GM18505 (cell line): Measurements from ENCODE around the gene SLC8A3.
A peak's percentile ranks its signal among the peaks of the same experiment; 100 is the strongest.

Experiments used
- ATAC-seq: cut with Tn5 transposase; IDR thresholded peaks from one replicate; pipeline ENCODE4 v1.9.1; 2021; ENCODE audit not compliant: unreplicated experiment
- POLR2A ChIP-seq: IDR thresholded peaks from 4 replicates; pipeline ENCODE4 v1.6.1; 2011; ENCODE audit warnings: borderline replicate concordance; ENCODE audit not compliant: insufficient read depth, insufficient read length; ENCODE audit errors: extremely low read depth

SLC8A3 gene

DNA sequence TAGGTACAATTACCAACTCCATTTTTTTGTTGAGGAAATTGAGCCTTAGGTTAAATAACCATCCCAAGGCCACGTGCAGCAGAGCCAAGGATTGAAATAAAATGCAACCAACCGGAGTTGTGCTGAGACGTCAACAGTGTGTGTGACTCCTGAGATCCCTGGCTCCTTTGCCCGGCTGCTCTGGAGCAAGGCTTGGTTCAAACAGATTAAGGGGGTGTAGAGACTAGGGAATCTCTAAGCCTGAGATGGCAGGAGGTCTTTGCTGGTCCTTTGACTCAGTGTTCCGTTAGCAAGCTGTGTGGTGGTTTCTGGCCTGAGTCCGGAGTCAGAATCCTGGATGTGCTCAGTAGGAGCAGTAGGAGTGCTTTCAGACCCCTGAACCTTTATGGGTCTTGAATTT is 1.4 kb upstream of the SLC8A3 start:
- no peak for TF ChIP-seq POLR2A
- ATAC-seq = no peak

DNA sequence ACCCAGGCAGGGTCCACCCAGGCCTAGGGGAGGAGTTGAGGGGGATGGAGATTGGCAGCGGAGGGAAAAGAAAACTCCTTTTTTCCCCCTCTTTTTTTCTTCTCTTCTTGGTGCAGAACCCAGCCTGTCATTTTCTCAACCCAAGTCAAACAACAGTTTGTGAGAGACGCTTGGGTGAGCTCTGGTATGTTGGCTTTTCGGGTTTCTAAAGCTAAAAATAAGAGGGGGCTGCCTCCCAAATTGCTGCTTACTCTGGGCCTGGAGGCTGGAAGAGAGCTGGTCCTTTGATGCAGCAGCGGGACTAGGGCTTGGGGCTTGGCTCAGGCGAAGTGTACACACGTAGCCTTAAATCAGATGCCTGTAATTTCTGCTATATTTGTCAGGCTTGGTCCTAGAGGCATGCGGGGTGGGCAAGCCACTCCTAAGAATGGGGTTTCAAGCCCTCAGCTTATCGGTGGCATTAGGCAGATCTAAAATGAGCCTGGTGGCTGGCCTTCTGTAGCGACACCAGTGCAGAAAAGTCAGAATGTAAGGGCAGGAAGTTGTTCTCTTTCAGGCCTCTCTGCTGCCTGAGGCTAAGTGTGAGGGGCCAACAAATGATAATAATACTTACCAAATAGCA is 816 bp upstream of the SLC8A3 start:
- no peak for ATAC-seq
- no peak for TF ChIP-seq POLR2A

DNA sequence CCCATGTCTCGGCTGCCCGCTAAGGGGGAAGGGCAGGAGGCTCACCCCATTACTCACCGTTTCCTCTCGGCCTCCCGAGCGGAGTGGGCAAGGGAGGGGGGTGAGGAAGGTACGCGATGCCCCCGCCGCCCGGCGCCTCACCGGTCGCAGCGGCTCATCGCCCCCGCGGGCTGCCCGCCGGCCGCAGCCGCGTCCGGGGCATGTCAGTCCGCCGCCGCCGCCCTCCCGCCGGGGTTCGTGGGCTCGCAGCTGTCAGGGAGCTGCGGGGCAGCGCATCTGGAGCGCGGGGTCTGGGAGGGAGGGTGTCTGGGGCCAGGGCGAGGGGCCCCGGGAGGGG is 461 bp downstream of the SLC8A3 start:
- TF ChIP-seq POLR2A = no peak
- peak; percentile 20 for ATAC-seq

DNA sequence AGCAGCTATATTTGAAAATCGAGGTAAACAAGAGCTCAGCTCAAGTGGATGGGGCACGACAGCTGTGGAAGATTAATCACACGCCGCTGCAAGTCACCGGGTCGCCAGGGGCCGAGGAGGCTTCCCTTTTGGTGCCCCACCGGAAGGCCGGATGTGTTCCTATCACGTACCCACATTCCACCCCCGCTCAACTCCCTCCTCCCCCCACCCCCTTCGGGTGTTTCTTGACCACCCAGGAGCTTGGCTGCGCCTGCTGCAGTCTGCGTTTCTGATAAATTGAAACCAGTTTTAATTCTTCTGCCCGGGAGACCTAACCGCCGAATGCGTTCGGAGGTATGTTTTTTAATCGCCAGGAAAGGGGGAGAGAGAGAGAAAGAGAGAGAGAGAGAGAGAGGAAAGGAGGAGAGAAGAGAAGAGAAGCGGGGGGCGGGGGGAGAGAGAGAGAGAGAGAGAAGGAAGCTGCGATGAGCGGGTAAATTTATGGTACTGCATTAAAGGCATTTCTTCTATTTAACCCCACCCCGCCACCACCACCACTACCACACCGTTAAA is 1.8 kb downstream of the SLC8A3 start:
- peak; percentile 12 for TF ChIP-seq POLR2A
- no peak for ATAC-seq

DNA sequence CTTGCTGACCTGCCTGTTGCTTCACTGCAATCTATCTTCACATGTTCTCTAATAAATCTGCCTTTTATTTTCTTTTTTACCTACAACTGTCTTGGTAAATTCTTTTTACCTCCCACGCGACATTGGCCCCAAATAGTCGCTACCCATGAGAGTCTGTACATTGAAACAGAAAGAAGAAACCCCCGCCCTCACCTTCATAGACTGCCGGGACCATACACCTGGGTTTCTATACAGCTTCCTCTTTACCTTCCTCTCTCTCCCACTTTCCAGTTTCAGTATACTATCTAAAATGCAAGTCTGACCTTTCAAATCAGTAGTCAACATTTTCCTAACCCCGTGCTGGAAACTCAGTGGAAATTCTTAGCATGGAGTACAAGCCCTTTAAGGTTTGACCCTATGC is 4.8 kb downstream of the SLC8A3 start:
- TF ChIP-seq POLR2A = no peak
- no peak for ATAC-seq

DNA sequence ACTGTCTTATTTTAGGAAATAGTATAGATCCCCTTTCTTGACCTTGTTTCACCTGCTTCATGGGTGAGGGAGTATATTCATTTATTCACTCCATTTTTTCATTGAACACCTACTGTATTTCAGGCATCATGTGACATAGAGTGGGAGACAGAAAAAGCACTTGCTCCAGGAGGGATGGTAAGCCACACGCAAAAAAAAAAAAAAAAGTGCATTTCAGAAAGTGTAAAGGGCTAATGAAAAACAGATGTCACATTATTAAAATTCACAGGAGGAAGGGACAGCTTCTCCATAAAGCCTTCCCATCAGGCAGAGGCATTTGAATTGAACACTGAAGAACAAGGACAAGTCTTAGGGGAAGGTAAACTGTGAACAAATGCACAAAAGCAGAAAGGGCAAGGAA is 7.5 kb downstream of the SLC8A3 start:
- no peak for TF ChIP-seq POLR2A
- no peak for ATAC-seq

DNA sequence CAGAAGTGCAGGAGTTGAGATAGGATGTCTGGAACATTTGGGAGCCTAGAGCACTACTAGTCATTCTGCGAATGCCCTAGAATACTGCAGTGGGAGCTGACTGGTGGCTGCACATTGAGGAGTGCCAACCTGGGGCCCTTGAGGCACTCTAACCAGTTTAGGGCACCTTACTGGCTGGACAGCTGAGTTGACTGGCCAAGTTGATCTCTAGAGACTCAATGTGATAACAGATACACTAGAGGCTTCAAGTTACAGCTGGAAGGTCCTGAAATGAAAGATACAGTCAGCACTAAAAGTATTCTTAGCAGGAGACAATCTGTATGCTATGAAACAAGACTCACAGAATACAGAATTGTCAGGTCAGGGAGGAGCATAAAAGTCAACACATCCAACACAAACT is 8.0 kb downstream of the SLC8A3 start:
- TF ChIP-seq POLR2A = no peak

DNA sequence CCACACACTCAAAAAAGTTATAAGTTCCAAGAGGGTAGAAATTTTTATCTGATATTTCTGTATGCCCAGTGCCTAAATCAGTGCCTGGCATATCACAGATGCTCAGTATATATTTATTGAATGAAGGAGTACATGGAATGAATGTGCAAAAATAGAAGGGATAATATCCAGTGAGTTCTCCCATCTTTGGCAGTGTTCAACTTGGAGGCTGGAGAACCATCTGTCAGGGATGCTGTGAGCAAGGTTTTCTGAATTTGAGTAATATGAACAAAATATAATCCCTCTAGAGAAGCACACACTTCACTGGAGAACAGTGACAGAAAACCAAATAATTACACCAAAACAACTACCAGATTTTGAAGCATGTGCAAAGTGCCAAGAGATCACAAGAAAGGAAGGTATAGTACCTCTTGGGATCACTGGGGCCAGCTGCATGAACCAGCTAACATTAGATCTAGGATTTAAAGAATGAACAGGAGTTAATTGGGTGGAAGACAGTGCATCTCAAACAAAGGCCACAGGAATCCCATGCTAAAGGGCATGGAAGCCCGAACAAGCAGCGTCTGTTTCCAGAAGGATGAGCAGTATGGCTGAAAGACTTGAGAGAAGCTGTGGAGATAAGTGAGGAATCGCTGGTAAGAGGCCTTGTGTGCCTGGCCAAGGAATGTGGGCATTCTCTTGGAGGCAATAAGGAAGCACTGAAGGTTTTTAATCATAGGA is 11.5 kb downstream of the SLC8A3 start:
- no peak for ATAC-seq
- TF ChIP-seq POLR2A = no peak

More for the DNA sequence above, 8.0 kb downstream of the SLC8A3 start:
- ATAC-seq = no peak

DNA sequence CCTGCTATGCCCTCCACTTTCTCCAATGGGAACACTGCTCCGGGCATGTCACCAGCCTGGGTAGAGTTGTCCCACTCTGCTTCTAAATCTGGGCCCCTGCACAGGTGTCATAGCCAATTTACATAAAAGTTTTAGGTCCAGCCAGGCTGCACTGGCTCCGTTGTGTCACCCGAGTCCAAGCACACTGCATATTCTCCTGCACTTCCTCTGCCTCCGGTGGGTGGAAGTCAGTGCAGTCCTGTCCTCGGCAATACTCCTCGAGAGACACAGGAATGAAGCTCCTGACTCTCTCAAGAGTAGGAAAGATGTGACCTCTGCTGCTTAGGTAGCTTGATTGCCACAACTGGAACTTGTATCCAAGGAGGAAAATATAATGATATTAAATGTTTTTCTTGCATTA is 15.2 kb downstream of the SLC8A3 start:
- no peak for TF ChIP-seq POLR2A
- ATAC-seq = no peak

DNA sequence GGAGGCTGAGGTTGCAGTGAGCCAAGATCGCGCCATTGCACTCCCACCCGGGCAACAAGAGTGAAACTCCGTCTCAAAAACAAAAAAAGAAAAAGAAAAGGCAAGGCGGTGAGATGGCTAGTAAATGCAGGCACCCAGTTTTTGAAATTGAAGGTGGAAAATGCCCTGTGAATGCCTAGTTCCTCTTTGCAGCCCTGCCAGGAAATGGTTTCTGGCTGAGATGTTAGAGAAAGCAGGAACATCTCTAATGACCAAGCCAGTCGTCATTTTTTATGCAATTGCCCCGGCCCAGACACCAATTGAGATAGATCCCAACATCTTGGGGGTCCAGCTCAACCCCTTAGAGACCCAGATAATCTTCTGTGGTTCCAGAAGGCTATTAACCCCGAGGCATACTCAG is 17.0 kb downstream of the SLC8A3 start:
- no peak for TF ChIP-seq POLR2A
- ATAC-seq = no peak

DNA sequence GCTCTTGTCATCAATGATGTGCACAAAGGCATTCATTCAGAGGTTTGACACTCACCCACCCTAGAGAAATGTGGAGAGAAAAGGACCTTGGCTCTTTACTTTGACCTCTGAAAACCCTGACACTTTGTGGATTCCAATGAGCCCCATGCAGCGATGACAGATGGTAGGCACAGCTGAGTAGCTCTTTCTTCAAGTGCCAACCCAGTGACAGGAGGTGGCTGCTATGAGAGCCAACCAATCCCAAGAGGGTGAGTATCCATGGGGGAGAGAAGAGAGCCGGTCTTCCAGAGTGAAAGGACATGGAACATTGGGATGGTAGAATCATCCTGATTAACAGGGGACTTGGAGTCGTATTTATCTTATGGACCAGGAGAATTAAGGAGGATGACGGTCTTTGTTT is 17.8 kb downstream of the SLC8A3 start:
- TF ChIP-seq POLR2A = no peak
- ATAC-seq = no peak

DNA sequence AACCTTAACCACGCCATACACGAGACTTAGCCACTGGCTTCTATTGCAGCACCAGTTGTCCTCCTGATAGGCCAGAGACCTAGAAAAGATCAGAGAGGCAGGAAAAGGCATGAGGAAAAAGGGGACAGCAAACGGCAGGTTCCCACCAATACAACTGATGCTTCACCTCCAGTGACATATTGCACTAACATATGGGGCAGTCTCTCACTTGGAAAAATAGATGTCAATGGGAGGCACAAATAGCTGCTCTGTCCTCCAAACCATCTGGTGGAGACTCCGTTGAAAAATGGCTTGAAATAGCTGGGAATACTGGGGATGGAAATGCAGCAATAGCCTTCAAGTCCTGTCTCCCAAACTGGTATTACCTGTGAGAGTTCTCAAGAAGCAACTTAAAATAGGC is 20.3 kb downstream of the SLC8A3 start:
- no peak for ATAC-seq
- TF ChIP-seq POLR2A = no peak

DNA sequence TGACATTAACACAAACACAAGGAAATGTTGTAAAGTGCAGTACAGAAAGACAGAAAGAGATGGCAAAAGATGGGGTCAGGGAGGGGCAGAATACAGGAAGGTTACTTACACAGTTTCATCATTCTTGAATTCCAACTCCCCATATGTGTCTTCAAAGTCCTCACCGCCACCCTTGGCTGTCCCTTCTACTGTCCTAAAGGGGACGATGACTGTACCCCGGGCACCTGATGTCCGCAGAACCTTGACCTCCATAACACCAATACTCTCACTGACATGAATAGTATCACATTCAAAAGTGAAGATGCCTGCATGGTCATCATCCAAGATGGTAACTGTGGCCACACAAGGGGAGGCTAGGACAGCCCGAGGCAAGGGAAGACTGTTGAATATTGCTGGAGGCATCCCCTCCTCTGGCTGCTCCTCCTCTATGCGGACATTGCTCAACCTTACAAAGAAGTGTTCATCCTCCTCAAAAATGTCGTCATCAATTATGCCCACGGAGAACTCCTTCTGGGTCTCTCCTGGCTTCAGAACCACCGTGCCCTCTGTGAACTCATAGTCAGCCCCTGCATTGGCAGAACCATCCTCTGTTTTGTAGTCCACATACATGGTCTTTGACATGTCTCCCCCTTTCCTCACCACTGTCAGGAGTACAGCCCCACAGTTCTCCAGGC is 22.1 kb downstream of the SLC8A3 start:
- no peak for ATAC-seq
- no peak for TF ChIP-seq POLR2A

DNA sequence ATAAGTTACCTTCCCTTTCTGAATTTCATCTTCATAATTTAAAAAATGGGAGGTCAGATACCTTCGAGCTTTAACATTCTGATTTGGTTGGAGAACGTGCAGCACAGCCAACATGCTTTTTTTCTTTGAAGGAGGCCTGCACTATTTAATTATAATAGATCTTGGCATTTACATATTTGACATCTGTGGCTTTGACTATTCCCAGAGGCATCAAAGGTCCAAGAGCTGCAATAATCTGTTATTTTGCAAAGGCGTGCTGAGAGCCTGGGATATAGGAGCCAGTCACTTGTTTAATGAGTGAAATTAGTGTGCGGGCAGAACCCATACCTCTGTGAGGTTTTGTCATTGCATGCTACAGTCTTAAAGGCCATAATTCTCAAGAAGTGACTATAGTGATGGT is 26.4 kb downstream of the SLC8A3 start:
- no peak for TF ChIP-seq POLR2A
- no peak for ATAC-seq
